ENCODE data around the gene UVSSA.
"Not testable (repeated sequence)": the region's sequence is repeated elsewhere in the genome, so short reads cannot be mapped to it uniquely, and the experiment has no call there.

UVSSA gene

GRCh38 chr4:1365271-1366178, 18.5 kb downstream of the UVSSA start:
- FAIRE-seq = no peak

DNA sequence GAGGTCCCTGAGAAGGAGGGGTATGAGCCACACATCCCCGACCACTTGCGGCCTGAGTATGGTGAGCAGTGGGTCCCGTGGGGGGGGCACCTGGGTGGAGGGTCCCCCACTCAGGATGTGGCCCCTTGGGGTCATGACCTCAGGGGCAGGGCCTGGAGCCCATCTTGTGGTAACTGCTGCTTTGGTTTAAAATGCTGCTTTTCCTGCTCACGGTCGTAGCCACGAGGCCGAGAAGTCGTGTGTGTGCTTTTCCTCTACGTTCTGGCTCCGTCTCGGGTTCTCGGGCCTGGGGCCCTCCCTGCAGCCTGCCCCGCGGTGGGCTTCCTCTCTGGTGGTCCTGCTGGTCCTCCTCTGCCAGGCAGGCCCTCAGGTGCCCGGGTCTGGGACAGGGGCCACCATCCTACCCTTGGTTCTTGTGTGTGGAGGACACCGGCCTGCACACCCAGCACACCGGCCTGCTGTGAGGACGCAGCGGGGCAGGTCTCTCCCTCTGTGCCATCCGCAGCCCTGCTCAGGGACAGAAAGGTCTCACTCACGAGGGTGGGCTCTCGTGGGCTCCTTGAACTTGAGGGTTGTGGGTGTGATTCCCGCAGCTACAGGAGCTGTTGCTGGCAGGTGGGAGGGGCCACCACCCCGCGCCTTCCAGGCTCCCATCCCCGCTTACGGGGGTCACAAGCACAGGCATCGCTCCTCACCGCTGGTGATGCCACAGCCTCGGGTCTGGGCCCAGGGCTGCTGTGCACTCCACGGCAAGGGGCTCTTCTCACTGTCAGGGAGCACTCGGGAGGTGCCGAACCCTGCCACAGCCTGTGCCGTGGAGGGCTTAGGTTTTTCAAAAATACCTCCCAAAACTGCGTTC, 19.6 kb downstream of the UVSSA start:
- no peak for FAIRE-seq

DNA sequence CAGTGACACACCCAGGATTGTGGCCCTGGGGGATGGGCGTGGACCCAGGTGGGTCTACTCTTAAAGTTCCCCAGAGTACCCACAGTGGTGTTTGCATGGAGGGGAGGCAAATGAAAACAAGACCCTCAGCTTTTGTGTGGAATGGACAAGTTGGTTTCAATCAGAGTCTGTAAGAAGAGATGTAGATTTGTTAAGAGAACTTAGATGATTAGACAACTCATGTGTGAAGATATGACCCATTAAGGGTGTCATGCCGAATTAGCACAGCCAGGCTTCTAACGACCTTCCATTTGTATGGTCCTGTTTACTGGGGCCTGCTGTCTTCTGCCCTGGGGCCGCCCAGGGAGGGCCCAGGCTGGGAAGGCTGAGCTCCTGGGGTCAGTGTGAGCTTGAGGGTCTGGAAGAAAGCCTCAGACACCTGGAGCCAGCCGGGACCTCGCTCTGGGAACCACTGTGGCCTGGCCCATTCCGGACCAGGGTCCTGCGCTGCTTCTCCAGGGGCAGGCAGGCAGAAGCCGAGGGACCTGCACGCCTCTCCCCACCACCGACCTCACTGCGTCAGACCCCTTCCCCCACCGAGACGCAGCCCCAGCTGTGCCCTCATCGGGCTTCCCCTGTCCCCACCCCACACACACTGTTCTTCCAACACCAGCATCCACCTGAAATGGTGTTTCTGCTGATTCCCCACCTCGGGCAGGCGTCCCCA, 20.4 kb downstream of the UVSSA start:
- FAIRE-seq = no peak

DNA sequence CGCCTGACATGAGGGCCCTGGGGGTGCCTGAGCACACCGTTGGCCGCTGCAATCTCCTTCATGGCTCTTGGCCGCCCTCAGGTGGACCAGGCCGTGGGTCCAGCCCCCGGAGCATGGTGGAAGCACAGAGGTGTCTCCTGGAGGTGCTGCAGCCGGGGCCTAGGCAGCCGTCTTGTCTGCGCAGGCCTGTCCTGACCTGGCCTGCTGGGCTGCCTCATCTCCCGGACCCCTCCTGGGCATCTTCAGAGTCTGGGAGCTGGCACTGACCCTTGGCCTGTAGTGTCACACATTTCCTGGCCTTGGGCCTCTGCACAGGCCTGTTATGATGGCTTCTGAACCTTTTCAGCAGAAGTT, 20.9 kb downstream of the UVSSA start:
- FAIRE-seq = no peak

- FAIRE-seq = no peak
These were observed 21.5 kb downstream of the UVSSA start for GRCh38 chr4:1368421-1369090.

GRCh38 chr4:1369091-1369450, 22.1 kb downstream of the UVSSA start:
- no peak for FAIRE-seq

- FAIRE-seq = no peak
These were observed 22.6 kb downstream of the UVSSA start for GRCh38 chr4:1369479-1370079.

GRCh38 chr4:1370321-1371124, 23.5 kb downstream of the UVSSA start:
- no peak for FAIRE-seq

DNA sequence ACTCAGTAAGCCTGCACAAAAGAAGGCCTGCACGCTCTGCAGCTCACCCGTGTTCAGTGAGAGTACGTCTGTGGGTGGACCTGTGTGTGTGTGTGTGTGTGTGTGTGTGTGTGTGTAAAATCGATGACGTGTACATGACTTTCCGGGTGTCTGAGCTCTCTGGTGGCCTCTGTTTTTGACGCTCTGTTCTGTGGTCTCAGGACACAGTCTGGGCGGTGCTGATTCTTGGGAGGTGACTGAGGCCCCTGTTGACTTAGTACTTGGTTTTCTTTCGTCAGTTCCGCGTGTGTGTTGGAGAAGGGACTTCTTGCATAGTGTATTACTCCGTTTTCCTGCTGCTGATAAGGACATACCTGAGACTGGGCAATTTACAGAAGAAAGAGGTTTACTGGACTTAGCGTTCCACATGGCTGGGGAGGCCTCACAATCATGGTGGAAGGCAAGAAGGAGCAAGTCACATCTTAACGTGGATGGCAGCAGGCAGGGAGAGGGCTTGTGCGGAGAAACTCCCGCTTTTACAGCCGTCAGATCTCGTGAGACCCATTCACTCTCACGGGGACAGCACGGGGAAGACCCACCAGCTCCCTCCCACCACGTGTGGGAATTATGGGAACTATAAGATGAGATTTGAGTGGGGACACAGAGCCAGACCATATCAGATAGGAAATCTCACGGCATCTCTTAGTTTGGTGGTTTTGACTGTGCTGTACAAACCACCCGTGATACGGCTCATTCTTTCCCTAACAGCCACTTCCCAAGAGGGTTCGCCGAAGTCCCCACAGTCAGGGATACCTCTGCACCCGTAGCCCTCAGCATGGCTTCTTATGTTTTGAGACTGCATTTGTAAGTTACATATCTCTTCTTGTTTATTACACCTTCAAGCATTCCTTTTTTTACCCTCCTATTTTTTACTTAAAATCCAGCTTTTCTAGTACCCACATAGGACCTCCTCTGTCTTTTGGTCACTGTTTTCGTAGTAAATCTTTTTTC, 24.5 kb downstream of the UVSSA start:
- FAIRE-seq = no peak

DNA sequence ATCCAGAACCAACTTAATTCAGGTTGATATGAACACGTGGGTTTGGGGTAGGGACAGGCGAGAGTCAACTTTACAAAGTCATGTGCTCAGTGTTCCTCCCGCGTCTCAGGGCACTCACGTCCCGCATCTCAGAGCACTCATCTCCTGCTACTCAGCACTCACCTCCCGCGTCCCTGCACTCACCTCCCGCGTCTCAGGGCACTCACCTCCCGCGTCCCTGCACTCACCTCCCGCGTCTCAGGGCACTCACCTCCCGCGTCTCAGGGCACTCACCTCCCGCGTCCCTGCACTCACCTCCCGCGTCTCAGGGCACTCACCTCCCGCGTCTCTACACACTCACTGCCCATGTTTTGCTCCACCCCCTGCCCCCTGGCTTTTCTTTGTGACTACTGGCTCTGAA, 25.6 kb downstream of the UVSSA start:
- not testable (repeated sequence) for FAIRE-seq

- FAIRE-seq = no peak
These were observed 27.1 kb downstream of the UVSSA start for GRCh38 chr4:1373892-1374705.

DNA sequence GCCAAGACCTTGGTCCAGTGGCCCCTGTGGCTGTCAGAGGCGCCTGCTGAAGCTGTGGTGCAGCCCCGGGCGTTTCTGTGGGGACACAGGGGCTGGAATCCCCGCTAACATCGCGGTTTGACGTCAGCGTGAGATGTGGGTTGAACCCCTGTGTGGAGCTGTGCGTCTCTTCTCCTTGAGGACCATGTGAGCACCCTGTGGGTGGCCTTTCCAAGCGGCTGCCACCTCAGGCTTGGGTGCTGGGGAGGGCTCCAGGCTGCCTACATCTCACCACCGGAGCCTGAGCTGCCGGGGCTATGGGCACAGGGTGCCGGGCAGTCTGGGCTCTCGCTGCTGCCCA, 27.7 kb downstream of the UVSSA start:
- FAIRE-seq = no peak

GRCh38 chr4:1375051-1375721, 28.2 kb downstream of the UVSSA start:
- FAIRE-seq = no peak

DNA sequence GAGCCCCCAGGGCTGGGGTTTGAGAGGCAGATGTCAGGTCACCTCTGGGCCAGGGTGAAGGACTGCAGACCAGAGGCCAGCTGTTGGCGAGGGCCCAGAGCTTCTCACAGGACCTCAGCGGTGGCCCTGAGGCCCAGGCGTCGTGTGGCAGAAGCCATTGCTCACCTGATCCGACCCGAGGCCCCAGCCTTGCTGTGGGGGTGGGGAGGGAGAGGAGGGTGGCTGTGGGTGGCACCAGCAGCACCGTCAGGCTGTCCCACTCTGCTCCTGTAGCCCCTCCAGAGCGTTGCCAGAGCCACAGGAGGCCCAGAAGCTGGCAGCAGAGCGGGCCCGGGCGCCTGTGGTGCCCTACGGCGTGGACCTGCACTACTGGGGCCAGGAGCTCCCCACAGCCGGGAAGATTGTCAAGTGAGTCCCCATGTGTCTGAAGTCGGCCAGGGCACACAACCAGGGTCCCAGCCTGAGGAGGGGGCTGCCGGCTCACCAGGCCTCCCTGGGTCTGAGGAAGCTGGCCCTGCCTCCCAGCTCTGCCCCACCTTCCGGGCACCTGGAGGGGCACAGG, 28.8 kb downstream of the UVSSA start:
- FAIRE-seq = no peak

DNA sequence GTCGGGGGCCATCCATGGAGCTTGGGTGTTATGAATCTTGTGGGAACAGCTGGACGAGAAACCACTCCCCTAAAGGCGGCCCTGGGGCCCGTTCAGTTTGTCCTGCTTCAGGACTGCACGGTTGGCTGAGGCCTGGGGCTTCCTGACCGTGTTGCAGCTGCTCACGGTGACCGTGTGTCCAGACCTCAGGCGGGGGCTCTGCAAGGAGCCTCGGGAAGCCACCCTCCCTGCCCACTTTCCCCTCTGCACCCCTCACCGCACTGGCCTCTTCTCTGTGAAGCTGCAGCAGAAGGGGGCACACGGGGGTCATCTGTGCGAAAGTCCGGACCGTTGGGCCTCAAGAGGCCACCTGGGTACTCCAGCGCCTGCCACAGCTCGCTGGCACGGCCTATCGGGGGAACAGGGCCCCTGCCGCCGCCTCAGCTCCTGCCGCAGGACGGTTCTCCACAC, 29.4 kb downstream of the UVSSA start:
- no peak for FAIRE-seq

DNA sequence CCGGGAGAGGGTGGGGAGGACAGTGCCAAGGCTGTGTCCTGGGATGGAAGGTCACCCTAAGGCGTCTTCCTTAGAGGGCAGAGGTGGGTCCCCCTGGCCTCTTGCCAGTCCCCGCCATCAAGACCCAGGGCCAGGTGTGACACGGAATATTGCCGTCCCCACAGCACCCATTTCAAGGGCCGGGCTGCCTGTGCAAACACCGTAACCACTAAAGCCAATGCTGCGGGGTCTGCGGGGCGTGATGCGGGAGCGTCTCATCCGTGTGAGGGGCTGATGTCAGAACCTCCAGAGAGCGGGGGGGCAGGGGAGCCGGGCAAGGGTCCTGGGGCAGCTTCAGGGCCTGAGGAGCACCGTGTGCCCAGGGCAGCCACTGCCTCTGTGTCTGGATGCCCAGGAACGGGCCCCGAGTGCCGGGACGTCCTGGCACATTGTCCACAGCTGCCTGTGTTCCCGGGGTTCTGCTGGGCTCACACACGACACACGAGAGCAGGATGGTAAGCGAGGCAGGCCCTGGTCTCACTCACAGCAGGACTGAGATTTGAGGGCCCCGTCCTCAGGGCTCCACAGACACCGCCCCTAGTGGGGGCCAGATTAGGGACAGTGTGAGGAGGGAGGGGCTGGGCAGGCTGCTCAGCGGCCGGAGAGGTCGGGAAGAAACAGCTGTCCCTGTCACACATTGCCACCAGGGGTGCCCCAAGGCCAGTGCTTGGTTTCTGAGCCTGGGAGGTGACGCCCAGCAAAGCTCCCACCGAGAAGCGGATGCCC, 30.0 kb downstream of the UVSSA start:
- FAIRE-seq = no peak

DNA sequence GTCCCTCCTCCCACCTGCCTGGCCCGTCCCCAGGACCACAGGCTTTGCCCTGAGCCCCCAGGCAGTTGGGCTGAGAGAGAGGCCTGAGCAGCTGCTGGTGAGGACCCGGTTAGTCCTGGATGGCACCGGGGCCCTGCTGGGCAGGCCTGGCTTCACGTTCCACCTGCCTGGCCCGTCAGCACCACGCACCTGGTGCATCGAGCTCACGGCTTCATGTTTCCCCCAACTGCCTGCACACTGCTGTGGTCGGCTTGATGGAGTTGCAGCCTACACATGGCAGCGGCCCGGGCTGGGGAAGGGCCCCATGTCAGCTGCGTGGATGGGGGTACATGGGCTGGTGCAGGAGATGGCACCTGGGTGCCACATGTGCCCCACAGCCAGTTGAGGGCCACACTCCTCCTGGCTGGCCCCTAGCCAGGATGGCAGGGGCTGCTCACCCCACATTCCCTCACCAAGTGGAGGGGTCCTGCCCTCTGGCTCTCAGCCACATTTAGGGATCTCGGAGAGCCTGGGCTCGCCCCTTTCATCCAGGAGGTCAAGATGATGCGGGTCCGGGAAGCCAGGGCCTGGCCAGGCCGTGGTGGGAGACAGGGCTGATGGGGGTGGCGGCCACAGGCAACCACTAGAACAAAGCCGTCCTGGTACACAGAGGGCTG, 30.7 kb downstream of the UVSSA start:
- FAIRE-seq = no peak
